ENCODE results near the gene ANKS1B.
"Not testable (repeated sequence)": the region's sequence is repeated elsewhere in the genome, so short reads cannot be mapped to it uniquely, and the experiment has no call there.

The ANKS1B gene

GRCh38 chr12:99334285-99335056 lies 650.3 kb downstream of the ANKS1B start:
- no peak for DNase-seq

- no peak for DNase-seq
Measured at GRCh38 chr12:99332936-99333591, 651.7 kb downstream of the ANKS1B start.

DNA sequence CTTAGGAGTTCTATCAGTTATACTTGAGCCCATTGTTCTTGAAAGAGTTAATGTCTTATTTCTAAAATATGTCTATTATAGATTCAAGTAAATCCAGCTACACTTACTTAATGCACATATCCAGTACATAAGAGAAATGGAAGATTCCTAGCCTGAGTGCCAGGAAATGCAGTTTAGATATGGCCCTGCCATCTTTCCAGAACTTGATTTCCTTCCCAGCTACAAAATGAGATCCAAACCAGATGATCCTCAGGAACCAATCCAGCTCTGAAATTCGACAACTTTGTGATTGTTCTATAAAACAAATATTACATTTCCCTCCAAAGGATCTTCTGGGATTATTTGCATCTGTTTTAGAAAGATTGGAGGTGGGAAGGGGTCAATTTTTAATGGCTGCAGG lies 654.5 kb downstream of the ANKS1B start:
- no peak for DNase-seq

- not testable (repeated sequence) for DNase-seq
Measured at GRCh38 chr12:99321210-99321609, 663.5 kb downstream of the ANKS1B start.

DNA sequence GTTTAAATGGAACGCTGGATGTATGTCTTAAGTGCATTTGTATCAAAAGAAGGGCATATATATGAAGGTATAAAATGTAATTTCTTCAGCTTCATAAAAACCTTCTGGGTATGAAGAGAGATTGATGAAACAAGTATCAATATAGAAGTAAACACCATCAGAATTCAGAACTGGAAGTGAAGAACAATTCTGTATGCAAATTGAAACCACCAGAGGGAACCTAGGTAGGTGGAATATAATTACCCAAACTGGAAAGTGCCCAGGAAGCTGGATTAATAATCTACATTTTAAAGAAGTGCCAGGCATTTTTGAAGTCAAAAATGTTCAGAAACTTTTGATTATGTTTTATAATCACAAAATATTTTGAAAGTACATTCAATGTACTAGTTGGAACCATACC lies 673.4 kb downstream of the ANKS1B start:
- DNase-seq: no peak

DNA sequence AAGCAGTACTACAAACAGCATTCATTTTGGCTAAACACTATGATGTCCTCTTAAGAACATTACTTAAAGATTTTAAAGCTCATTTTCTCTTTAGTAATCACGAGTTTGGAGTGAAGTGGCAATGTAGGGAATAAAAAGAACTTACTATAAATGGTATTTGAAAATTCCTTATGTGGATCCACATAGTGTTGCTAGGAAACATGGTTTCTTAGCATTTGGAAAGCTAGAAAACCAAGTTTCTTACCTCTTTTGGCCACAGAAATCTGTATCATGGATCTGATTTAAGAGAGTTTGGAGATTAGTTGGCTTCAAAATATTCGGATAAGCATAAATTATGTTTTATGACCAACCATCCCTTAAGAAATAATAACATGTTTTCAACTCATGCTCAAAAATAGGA lies 674.9 kb downstream of the ANKS1B start:
- DNase-seq: no peak

DNA sequence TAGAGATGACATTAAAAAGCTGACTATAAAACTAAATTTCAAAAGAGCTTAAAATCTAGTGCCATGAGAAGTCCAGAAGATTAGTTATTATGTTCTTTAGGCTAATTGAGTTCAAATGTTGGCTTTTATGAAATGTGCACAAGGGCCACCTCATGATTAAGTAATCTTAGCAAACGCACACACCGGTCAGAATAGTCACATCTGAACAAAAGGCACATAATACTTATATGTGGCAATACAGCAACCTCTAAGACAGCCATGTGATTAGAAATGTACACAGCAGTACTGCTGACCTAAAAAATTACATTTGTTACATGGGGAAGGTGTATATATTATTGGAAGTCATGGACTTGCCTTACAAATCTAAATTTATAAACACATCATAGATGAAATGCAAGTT lies 681.9 kb downstream of the ANKS1B start:
- no peak for DNase-seq

DNA sequence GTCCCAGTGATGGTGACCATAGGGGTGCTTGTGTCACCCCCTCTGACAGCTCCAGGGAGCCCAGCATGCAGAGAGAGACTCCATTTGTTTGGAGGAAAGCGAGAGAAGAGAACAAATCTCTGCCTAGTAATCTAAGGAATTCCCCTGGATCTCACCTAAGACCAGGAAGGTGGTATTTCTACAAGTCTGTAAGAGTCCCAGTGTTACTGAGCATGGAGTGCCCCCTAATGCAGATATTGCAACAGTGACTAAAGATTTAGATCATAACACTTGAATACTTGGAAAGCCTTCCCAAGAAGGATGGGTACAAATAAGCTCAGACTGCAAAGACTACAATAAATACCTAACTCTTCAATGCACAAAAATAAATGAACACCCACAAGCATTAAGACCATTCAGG lies 697.6 kb downstream of the ANKS1B start:
- DNase-seq: no peak

DNA sequence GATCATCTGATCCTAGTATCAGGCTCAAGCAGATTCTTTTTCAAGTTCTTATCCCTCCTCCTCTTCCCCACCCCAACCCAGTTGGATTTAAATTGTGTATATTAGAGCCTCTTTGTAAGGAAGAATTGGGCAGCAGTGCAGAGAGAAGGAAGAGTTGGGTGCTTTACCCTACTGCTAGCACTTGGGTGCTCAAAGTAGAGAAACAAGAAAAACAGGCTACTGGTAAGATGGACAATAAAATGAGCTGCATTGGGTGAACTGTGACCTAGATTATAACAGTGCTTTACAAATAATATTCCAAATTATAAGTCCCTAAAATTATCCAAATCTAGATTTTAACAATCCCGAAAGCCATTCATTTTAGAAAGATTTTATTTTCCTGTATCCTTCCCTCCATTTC lies 700.6 kb downstream of the ANKS1B start:
- no peak for DNase-seq

GRCh38 chr12:99282624-99283023 lies 702.1 kb downstream of the ANKS1B start:
- no peak for DNase-seq

DNA sequence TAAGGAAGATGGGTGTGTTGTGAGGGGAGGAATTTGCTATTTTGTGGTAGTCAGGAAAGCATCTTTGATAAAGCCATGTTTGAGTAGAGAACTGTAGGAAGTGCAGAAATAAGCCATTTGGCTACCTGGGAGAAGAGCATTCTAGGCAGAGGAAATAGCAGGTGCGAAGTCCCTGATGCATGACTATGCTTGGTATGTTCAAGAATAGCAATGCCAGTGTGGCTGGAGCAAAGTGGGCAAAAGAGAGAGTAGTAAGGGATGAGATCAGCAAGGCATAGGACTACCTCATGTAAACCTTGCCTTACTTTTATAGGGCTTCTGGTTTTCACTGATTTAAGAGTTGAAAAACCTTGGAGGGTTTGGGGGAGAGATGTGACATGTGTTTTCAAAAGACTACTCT lies 702.6 kb downstream of the ANKS1B start:
- no peak for DNase-seq

DNA sequence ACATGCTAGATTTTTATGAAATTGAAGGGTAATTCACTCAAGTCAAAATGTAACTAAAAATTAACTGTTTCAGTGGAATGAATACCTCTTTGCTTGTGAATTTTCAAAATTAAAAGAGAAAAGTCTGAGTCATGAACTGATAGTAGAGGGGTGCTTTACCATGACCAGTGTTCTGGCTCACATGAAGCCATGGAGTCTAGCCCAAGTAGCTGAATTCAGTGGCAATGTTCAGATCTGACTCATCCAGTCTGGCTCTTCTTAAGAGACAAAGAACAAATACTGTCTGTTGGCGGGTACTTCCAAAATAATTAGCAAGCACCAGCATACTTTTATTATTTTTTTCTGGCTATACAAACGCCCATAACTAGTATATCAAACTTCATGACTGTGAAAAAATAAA lies 703.5 kb downstream of the ANKS1B start:
- no peak for DNase-seq

DNA sequence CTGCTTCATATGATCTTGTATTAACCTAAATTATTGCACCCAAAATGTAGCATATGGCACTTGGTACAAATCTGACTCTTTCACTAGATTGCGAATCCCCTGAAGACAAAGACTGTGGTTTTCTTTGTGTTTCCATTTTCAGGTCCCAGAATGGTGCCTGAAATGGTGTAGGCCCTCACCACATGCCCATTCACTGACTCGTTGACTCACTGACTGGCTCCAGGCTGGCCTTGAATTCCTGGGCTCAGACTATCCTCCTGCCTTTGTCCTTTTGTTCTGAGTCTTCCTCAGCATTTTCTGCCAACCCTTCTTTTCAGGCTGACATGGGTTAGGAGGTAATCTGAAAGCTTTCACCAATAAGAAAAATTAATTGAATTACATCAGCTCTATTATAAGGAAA lies 705.8 kb downstream of the ANKS1B start:
- no peak for DNase-seq

- DNase-seq: no peak
Measured at GRCh38 chr12:99277591-99278379, 707.0 kb downstream of the ANKS1B start.

GRCh38 chr12:99271071-99271470 lies 713.7 kb downstream of the ANKS1B start:
- DNase-seq: no peak

DNA sequence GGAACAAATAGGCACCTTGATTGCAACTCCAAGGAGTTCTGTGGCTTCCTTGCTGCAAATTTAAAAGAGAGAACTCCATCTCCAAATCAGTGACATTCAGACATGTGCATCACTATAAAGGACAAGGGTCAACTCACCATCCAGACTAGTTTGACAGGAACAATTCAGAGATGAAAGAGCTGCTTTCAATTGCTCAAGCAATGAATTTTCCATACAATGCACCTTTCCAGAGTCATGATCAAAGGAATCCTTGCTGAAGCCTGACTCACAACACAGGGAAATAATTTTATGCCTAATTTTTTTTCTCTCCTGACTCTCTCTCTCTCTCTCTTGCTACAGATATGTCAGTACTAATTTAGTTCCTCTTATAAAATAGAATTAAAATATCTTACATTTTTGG lies 717.7 kb downstream of the ANKS1B start:
- DNase-seq: no peak

- DNase-seq: no peak
Measured at GRCh38 chr12:99265648-99266047, 719.1 kb downstream of the ANKS1B start.

DNA sequence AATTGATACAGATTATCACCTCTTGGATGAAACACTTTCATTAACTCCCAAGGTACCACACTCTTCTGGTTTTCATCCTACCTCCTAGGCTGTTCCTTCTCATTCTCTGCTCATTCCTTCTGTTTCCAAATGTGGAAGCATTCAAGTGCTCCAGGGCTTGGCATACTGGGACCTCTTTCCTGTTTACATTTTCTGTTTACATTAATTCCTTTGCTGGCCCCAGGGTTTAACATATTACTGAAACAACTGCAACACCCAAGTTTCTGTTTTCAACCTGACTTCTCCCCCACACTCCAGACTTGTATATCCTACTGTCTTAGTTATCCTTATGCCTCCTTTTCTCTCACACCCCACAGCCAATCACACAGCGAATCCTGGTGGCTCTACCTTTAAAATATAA lies 723.5 kb downstream of the ANKS1B start:
- no peak for DNase-seq

GRCh38 chr12:99260456-99260996 lies 724.2 kb downstream of the ANKS1B start:
- no peak for DNase-seq

DNA sequence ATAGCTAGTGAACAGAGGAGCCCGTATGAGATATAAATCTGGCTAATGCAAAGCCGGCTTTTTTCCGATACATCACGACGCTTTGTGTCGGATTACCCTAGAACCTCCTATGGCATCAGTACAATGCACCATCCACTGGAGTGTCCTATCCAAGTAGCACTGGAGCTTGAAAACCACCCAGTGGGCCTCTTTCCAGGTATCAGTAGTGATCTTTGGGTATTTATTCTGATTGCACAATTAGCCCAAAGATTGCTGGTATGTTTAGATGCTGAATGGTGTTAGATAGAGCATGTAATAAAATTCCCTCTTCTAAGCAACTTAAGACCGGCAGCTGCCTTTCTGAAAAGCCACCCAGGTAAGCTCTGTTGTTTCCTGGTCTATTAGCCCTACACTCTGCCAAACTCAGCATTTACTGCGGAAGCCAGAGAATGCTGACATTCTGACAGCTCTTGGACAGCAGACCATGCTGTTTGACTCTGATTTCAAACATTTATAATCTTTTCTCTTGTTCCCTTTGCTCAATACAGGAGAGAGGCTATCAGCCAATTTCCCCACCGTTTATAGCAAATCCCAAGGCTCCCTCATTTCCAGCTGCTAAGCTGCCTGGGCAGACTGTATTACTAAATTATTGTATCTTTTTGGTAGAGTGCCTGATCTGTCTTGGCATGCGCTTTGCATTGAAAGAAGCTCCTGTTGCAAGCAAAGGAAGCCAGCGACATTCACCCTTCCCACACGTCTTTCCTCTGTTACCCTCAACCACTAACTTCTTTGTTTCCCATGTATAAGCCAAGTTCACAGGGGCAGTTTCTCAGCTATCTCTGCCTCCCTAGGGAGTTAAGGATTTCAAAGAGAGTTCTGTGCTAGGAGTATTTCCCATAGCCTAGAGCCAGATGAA lies 725.4 kb downstream of the ANKS1B start:
- DNase-seq: no peak

DNA sequence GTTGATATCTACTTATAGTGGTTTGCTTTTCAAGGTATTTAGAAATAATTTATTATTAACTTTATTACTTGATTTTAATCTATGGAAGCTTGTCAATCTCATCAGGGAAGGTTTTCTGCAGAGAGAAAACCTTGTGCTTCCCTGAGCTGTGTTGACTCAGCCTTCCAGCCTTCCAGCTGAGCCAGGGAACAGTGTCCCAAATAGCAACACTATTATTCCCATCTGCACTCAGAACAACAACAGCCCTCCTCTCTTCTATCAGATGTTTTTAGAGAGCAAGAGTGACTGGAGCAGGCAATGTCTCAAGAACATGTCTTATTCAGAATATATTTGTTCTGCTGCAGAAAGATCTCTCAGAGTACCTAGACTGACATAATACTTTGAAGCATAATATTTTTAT lies 727.1 kb downstream of the ANKS1B start:
- DNase-seq: no peak

DNA sequence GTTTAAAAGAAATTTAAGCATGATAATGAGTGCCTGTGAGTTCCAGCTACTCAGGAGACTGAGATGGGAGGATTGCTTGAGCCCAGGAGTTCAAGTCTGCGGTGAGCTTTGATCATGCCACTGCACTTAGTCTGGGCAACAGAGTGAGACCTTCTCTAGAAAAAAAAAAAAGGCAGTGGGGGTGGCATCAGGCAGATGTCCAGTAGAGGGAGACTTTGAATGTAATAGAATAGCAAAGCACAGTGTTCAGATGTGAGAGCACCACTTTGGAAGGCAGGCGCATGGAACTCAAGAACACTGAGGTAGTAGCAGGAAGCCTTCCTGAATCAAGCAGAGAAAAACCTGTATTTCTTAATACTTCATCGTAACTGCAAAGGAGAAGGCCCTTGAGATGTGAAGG lies 731.7 kb downstream of the ANKS1B start:
- DNase-seq: no peak

- DNase-seq: no peak
Measured at GRCh38 chr12:99250091-99250490, 734.6 kb downstream of the ANKS1B start.
